Amniotic stem cell (primary cell): ENCODE results near the gene OTOA.
"Not testable (repeated sequence)": the region's sequence is repeated elsewhere in the genome, so short reads cannot be mapped to it uniquely, and the experiment has no call there.

ENCODE experiments used
- DNase-seq: peaks from one replicate; lab custom pipeline; 2025; lab: John Stamatoyannopoulos, UW

OTOA gene

GRCh38 chr16:21663889-21664647, at the start of gene OTOA:
TSS of gene OTOA (plus strand) at chr16:21663968. CDS start at chr16:21678515, 14,547 bp downstream.
- DNase-seq, result no peak

GRCh38 chr16:21614896-21615295, 48.9 kb upstream of the OTOA start:
- DNase-seq, result no peak

- no peak for DNase-seq
Observed at GRCh38 chr16:21617607-21618006, 46.2 kb upstream of the OTOA start.

- no peak for DNase-seq
Observed at GRCh38 chr16:21618281-21618680, 45.5 kb upstream of the OTOA start.

GRCh38 chr16:21619765-21620425, 43.9 kb upstream of the OTOA start:
- no peak for DNase-seq

- no peak for DNase-seq
Observed at GRCh38 chr16:21620592-21620991, 43.2 kb upstream of the OTOA start.

GRCh38 chr16:21622545-21622944, 41.2 kb upstream of the OTOA start:
- DNase-seq, result no peak

- no peak for DNase-seq
Observed at GRCh38 chr16:21625026-21625425, 38.7 kb upstream of the OTOA start.

GRCh38 chr16:21626659-21627277, 37.0 kb upstream of the OTOA start:
- peak; percentile 56 for DNase-seq

- DNase-seq, result no peak
Observed at GRCh38 chr16:21628121-21628726, 35.5 kb upstream of the OTOA start.

- DNase-seq, result no peak
Observed at GRCh38 chr16:21628772-21629171, 35.0 kb upstream of the OTOA start.

GRCh38 chr16:21629616-21630539, 33.9 kb upstream of the OTOA start:
- DNase-seq, result not testable (repeated sequence)

- not testable (repeated sequence) for DNase-seq
Observed at GRCh38 chr16:21630866-21631265, 32.9 kb upstream of the OTOA start.

- DNase-seq, result not testable (repeated sequence)
Observed at GRCh38 chr16:21631376-21631775, 32.4 kb upstream of the OTOA start.

GRCh38 chr16:21631951-21632575, 31.7 kb upstream of the OTOA start:
- not testable (repeated sequence) for DNase-seq

- DNase-seq, result no peak
Observed at GRCh38 chr16:21634216-21634615, 29.6 kb upstream of the OTOA start.

GRCh38 chr16:21635694-21636093, 28.1 kb upstream of the OTOA start:
- not testable (repeated sequence) for DNase-seq

GRCh38 chr16:21637032-21637968, 26.5 kb upstream of the OTOA start:
- no peak for DNase-seq

GRCh38 chr16:21638573-21638975, 25.2 kb upstream of the OTOA start:
- DNase-seq, result no peak

GRCh38 chr16:21639493-21639892, 24.3 kb upstream of the OTOA start:
- no peak for DNase-seq
